ENCODE data around the gene ADGRD2. TPM values are rescaled to one million over a fixed set of nuclear protein-coding genes. Genes with fewer than 3 reads are reported as not detected.

Gene ADGRD2
- total and polyA plus RNA-seq, 2 of the 13 experiments (the other 11 are each of a cell fraction or from before 2014, with no cell fraction given), result not detected

GRCh38 chr9:124450241-124450924, at the start of gene ADGRD2 (continued):
- no peak for TF ChIP-seq ZNF18 (CRISPR knock-in tag; IDR thresholded peaks at IDR 0.05; ENCODE audit: insufficient replicate concordance)
- TF ChIP-seq NCOA1 (CRISPR knock-in tag; IDR thresholded peaks at IDR 0.05), result no peak
- no peak for TF ChIP-seq ZNF609 (CRISPR knock-in tag; IDR thresholded peaks at IDR 0.05; ENCODE audit: borderline replicate concordance)
- TF ChIP-seq ZNF574 (CRISPR knock-in tag; IDR thresholded peaks at IDR 0.05), result no peak
- TF ChIP-seq ZNF687 (CRISPR knock-in tag; IDR thresholded peaks at IDR 0.05), result peak; percentile 2; the same call in 1 of the 2 replicates
- TF ChIP-seq FOXO1 (CRISPR knock-in tag; IDR thresholded peaks at IDR 0.05), result no peak
- TF ChIP-seq ZNF747 (CRISPR knock-in tag; IDR thresholded peaks at IDR 0.05; ENCODE audit: borderline replicate concordance), result no peak

Data from HepG2 (cell line).